Renal cortex interstitium (tissue), 3 donors: ENCODE data around the gene PIRT. TPM values are rescaled to one million over a fixed set of nuclear protein-coding genes. Genes with fewer than 3 reads are reported as not detected.

Source experiments
- polyA plus RNA-seq, 3 donors: library from polyadenylated mRNA; unstranded; fragments of 120-200 nt; gene quantifications; one replicate each; pipeline ENCODE4 v1.2.1, GENCODE V29; 2013; ENCODE audit not compliant: insufficient read length in 3 of 3

Gene PIRT
- polyA plus RNA-seq, 3 donors = not detected

Other genes with a start within 250 kb of the PIRT start
- 1 to 10 TPM; 3.9 to 7.4 (median 5.6) TPM for gene MYH3, start 180.8 kb downstream of the PIRT start, polyA plus RNA-seq
- gene SCO1, start 140.6 kb downstream of the PIRT start, polyA plus RNA-seq = 10 to 100 TPM; 38.7 to 40.0 (median 39.5) TPM
- gene ADPRM, start 140.5 kb downstream of the PIRT start, polyA plus RNA-seq = 10 to 100 TPM; 13.4 to 16.8 (median 15.9) TPM
- gene TMEM220, start 108.1 kb downstream of the PIRT start, polyA plus RNA-seq = 10 to 100 TPM in 2 of 3 donors, 1 to 10 TPM in 1; 8.5 to 15.2 (median 10.6) TPM
- gene TMEM238L, start 34.0 kb downstream of the PIRT start, polyA plus RNA-seq = 10 to 100 TPM in 1 of 3 donors, 1 to 10 TPM in 2; 1.9 to 11.1 (median 2.9) TPM